Stimulated activated CD8-positive, alpha-beta memory T cell treated with anti-CD3 and anti-CD28 coated beads, Interleukin-15, amount 100 ng/mL, for 48 hours (primary cell): Measurements from ENCODE around the gene RPUSD1.

Experiments used
- DNase-seq, 2 donors: peaks; one replicate each; pipeline ENCODE4 v3.0.0-alpha.2; 2020; ENCODE audit warnings: low read depth in 2 of 2

Gene RPUSD1

DNA sequence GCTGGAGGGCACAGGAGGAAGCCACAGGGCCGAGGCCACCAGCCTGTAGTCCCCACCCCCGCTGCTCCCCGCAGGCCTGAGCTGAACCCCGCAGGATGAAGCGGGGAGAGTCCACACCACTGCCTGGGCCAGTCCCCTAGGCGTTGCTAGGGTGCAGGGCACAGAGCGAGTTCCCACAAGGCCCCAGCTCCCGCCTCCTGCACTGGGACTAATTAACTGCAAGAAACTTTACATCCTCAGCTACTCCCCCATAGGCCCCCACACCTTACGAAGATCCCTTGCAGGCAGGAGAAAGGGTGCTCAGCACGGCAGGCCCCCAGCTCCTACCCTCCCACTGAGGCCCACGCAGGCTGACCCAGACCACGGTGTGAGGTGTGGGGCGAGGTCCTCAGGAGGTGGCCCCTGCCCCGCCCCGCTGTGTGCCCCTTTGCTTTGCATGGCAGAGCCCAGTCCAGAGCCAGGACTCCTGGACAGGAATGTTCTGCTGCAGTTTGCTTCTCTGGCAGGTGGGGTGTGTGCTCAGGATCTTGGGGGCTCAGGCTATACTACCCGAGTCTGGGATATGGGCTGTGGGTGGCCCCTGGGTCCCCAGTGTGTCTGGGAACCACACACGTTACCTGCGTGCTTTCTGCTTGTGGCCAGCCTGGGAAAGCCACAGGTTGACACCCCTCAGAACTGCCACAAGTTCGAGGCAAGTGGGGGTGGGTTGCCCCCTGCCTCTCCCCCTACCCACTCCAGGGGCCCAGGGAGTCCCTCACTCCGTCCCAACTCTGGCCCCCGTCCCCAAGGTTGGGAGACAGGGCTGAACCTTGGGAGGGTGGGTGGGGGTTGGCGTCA lies 11.1 kb upstream of the RPUSD1 start:
- DNase-seq = no peak

DNA sequence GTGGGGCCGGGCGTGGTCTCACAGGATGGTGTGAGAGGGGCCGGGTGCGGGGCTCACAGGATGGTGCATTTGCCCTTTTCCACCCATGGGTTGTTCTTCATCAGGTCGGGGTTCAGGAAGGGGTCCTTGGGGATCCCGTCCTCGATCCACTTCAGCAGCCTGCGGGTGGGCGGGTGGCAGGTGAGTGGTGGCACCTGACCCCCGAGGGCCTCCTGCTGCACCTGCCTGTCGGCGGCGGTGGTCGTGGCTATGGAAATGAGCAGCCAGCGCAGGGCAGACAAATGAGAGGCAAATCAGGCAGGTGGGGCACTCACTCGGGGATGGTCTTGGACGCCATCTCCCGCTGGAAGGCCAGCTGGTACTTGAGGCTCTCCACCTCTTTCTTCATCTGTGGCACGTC lies 10.5 kb upstream of the RPUSD1 start:
- DNase-seq = no peak

DNA sequence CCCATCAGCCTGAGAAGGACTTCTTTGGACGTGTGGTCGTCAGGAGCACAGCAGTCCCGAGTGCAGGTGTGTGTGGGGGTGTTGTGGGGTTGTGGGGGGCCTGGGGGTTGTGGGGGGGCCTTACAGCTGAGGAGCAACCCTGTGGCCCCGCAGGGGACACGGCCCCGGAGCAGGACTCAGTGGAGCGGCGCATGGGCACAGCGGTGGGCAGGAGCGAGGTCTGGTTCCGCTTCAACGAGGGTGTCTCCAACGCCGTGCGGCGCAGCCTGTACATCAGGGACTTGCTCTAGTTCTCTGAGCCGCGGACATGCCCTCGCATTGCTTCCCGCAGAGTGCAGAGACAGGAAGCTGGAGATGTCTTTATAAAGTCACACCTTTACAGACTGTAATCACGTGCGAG lies 9.5 kb upstream of the RPUSD1 start:
- DNase-seq = no peak

DNA sequence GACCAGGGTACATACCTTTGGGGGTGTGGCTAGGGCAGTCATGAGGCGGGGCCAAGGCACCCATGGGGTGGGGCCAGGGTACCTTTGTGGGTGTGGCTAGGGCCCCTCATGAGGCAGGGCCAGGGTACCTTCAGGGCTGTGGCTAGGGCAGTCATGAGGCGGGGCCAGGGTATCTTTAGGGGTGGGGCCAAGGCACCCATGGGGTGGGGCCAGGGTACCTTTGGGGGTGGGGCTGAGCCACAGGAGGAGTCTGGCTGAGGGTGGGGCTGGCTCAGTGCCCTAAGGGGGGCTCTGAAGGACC lies 8.9 kb upstream of the RPUSD1 start:
- DNase-seq = no peak

DNA sequence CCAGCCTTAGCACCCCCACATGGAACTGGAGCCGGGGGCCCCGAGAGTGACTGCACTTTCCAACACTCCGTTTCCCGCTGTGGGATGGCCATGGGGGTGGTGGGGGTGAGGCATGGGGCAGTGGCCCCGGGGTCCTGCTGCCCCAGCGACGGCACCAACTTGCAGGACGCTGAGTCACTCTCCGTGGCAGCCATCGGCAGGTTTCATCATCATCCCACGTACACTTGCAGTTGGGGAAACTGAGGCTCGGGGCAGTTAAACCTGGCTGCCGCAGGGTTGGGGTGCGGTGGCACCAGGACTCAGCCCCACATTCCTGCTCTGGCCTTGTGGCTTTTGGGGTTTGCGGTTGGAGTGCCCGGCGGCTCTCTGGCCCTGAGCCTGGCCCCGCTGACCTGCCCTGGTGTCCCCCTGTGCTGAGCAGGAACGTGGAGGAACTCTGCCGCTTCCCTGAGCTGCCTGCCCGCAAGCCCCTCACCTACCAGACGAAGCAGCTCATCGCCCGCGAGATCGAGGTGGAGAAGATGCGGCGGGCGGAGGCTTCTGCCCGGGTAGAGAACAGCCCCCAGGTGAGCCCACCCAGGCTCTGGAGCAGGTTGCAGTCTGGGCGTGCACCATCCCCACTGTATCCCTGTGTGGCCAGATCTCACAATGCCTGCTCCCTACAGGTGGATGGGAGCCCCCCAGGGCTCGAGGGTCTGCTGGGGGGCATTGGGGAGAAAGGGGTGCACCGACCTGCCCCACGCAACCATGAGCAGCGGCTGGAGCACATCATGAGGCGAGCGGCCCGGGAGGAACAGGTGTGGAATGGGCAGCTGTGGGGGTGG lies 8.3 kb upstream of the RPUSD1 start:
- DNase-seq = no peak

DNA sequence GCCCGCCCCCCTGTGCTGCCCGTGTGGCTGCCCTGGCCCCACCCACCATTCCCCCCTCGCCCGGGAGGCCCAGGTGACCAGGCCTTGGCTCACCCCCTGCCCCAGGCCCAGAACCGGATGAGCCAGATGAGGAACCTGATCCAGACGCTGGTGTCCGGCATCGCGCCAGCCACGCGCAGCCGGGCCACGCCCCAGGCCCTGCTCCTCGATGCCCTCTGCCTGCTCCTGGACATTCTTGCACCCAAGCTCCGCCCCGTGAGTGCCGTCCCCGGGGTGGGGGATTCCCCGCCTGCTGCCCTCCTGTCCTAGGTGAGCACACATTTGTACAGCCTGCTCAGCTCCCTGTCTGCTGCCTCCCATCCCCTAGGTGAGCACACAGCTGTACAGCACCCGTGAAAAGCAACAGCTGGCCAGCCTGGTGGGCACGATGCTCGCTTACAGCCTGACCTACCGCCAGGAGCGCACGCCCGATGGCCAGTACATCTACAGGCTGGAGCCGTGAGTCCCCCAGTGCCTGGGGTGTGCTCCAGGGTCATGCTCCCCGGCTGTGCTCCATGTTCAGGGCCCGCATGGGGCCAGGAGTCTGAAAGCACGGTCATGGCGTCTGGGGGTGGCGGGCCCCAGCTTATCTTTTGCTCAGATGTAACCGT lies 7.5 kb upstream of the RPUSD1 start:
- DNase-seq = no peak

DNA sequence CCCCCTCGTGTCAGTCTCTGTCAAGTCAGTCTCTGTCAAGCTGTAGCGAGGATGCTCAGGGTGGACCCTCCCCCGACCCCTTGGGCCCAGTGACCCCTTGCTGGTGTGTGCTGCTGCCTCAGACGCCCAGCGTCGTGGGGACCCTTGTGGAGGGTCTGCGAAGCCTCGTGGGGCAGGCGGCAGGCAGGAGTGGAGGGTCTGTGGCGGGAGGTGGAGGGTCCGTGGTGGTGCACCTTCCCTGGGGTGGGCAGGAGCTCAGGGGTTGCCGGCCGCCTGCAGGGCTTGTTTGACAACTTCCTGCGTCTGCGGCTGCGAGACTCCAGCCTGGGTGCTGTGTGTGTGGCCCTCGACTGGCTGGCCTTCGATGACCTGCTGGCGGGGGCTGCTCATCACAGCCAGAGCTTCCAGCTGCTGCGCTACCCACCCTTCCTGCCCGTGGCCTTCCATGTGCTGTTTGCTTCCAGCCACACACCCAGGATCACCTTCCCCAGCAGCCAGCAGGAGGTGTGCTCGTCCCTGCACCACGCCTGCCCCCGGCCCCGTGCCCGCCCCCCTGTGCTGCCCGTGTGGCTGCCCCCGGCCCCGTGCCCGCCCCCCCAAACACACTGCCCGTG lies 6.8 kb upstream of the RPUSD1 start:
- DNase-seq = no peak

DNA sequence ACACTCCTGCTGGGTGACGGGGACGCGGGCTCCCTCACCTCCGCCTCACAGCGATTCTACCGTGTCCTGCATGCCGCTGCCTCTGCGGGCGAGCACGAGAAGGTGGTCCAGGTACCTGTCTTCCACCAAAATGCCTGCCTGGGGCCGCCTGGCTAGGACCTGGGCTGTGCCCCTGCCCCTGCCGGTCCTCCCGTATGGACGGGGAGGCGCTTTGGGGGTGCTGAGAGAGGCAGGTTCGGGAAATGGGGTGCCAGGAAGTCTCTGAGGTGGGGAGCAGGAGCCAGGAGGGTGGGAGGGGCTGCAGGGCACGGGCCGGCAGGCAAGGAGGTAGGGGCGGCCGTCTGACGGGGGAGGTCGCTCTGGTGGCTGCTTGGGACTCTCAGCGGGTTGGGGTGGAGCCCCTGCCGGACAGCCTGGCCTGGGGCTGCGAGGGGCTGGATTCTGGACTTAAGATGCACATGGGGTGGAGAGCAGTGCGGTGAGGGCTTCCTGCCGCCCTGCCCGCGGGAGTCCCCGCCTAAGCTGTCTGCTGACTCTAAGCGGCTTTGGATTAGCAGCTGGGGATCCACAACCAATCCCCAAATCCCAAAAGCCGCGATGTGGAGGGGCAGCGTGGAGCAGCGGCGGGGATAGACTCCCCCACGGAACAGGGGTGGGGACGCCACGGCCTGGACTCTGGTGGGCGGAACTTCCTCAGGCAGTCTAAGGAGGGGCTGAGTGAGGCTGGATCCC lies 6.1 kb upstream of the RPUSD1 start:
- no peak for DNase-seq

DNA sequence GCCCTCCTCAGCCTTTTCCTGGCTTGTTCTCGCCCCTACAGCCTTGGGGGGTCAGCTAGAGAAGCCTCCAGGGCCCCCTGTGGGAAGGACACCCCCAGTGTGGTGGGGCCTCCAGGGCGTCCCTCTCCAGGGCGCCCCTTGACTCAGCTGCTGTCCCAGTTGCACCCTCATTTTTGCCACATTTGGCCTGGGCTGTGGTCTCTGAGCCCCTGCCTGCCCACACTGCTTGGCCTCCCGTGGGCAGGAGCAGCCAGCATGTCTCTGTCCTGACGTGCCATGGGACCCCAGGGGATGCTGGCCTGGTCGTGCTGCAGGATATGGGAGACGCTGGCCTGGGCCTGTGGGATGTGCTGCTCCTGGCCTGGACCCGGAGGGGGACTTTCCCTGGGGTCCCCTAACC lies 5.2 kb upstream of the RPUSD1 start:
- no peak for DNase-seq

DNA sequence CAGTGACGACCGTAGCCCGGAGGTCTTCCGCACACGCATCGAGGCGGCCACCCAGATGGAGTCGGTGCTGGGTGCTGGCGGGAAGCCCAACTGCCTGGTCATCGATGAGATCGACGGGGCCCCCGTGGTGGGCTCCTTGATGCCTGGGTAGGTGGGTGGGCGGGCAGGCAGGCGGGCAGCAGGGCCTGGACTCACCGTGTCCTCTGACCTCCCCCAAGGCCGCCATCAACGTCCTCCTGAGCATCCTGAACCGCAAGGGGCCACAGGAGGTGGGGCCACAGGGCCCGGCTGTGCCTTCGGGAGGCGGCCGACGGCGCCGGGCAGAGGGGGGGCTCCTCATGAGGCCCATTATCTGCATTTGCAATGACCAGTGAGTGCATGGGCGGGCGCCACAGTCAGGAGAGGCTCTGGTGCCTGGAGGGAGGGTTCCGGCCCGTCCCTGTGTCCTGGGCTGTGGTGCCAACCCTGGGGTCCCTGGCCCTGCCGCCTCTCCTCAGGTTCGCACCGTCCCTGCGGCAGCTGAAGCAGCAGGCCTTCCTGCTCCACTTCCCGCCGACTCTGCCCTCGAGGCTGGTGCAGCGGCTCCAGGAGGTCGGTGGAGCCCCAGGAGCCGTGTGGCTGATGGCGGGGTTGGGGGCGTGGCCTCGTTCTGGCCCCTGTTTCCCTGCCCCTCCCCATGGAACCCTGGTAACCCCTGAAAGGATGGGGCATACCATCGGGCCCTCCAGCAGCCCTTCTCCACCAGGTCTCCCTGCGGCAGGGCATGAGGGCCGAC lies 4.2 kb upstream of the RPUSD1 start:
- DNase-seq = no peak

DNA sequence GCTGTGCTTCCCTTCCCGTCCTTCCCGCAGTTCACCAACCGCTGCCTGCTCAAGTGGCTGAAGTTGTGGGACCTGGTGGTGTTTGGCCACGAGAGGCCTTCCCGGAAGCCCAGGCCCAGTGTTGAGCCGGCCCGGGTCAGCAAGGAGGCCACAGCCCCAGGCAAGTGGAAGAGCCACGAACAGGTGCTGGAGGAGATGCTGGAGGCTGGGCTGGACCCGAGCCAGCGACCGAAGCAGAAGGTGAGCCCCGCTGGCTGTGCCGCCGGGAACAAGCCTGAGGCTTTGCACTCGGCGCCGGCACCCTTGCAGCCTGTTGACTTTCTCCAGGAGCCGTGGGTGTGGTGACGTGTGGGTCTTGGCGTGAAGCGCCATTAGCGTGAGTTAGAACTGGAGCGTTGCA lies 3.0 kb upstream of the RPUSD1 start:
- DNase-seq = no peak

DNA sequence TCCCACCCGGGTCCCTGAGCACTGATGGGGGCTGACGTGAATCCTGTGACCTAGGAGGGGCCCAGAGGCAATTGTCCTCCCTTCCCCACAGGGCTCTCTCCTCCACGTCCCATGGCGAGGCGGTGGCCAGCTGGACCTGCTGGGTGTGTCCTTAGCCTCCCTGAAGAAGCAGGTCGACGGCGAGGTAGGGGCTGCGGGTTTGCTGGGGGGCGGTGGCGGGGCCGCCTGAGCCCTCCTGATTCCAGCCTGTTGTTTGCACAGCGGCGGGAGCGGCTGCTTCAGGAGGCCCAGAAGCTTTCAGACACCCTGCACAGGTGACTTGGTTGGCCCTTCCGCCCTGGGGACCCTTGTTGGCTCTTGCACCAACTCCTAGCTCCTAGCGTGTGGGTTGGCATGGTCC lies 1.9 kb upstream of the RPUSD1 start:
- no peak for DNase-seq

DNA sequence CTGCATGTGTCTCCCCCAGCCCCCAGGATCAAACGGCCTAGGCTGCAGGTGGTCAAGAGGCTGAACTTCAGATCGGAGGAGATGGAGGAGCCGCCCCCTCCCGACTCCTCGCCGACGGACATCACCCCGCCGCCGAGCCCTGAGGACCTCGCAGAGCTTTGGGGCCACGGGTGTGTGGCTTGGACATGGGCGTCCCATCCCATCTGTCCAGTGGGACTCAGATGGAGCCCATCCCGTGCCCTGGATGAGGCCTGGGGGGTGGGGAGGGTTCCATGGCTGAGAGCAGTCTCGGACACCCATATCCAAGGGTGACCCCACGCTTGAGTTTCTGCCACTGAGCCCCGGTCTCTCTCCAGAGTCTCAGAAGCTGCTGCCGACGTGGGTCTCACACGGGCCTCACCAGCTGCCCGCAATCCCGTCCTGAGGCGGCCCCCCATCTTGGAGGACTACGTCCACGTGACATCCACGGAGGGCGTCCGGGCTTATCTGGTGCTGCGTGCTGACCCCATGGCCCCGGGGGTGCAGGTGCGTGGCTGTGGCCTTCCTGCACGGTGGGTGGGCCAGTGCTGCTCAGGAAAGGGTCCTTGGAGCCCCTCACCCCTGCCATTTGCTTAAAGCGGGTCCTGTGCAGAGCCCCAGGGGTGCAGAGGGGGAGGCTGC lies 1.1 kb upstream of the RPUSD1 start:
- no peak for DNase-seq

DNA sequence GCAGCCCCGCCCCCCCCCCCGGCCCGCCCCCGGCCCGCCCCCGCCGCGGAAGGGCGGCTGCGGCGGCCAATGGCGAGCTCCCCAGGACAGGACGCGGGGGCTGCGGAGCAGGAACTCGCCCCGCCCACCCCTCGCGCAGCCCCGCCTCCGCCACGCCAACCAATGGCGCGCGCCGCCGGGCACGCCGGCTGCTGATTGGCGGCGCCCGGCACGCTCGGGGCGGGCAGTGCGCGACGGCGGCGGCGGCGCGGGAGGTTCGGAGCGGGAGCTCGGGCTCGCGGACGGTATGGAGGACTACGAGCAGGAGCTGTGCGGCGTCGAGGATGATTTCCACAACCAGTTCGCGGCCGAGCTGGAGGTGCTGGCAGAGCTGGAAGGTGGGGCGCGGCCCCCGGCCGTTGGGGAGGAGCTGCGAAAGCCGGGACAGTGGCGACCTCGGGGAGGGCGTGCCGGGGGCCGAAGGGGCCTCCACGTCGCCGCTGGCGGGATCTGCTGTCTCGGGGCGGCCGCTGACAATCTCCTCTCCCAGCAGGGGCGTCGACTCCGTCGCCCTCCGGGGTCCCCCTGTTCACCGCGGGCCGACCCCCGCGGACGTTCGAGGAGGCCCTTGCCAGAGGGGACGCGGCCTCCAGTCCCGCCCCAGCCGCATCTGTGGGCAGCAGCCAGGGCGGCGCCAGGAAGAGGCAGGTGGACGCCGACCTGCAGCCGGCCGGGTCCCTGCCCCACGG lies 382 bp upstream of the RPUSD1 start, which contains the start of gene CHTF18:
CHTF18 (plus strand) TSS at position 222 of the 728 bp plus-strand sequence; CDS start at position 287, 65 bp downstream.
- peak; percentile 89 to 96 for DNase-seq

DNA sequence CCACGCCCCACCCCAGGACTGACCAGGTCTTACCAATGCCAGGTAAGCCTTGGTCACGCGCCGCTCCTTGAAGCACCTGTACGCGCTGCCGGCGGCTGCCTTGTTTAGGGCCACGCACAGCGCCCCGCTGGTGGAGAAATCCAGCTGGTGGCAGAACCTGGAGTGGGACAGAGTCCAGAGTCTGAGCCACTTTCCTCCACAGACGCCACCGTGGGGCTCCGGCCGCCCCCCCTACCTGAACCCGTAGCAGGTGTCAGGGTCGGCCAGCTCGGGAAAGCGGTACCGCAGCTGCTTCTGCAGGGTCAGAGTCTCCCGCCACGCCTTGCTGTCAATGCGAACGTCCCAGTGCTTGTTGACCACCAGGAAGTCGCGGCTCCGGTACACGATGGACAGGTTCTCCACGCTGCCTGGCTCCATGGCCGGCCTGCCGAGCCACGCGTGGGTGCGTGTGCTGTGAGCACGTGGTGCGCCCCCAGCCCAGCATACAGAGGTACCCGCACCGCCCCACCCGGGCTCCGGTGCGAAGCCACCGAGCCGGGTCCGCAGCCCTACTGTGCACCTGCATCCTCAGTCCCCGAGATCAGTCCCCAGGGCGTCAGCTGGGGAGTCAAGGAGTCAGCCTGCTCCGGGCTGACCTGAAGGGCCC lies 737 bp downstream of the RPUSD1 start:
- DNase-seq = no peak

DNA sequence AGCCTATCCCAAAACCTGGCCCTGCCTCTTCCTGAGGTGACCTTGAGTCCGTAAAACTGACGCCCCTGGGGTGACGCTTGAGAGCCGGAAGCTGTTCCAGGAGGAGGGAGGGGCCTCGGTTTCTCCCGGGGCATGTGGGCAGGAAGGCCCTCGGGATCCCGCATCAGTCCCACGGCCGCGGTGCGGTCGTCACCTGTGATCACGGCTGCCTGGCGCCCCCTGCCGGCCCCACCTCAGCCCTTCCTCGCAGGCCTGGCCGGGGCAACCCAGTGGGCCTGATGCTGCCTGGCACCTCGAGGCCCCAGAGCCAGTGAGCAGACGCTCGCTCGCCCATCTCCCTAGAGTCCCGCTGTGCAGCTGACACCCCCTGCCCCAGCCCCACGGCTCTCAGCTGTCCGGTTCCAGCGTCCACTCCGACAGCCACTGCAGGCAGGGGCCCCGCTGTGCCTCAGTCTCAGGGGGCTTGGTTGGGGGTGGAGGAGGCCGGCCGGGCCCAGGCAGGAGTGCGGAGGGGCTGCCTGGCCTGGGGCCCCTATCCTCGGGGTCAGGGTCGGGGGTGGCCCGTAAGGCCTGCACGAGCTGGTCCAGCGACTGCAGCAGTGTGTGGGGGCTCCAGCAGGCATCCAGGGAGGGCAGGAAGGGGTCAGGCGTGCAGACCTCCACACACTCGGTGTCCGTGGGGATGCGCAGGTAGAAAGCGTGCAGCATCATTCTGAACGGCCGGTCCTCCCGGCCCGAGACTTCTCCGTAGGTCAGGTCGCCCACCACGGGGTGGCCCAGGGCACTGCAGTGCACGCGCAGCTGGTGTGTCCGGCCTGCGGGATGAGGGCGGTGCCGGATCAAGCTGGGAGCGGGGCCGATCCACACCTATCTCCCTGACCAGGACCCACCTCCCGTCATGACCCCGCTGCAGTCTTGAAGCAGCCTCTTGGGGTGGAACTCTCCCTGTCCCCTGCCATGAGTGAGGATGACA lies 2.3 kb downstream of the RPUSD1 start:
- peak; percentile 57 to 64 for DNase-seq

DNA sequence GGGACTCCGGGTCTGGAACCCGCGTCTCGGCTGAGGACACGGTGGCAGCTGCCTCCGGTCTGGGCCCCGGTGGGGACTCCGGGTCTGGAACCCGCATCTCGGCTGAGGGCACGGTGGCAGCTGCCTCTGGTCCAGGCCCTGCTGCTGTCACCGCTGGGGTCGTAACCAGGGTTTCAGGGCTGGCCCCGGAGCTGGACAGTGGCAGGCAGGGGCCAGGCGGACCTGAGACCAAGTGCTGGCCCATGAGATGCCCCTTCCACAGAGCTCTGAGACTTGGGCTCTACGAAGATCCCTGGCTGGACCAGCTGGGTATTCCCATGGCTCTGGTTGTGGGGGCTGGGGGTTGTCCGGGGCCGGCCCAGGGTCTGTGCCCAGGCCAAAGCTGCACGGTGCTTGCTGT lies 3.8 kb downstream of the RPUSD1 start:
- DNase-seq = no peak
